Osteocyte (in vitro differentiated cells): ENCODE data around the gene NRG2. TPM values are rescaled to one million over a fixed set of nuclear protein-coding genes. Genes with fewer than 3 reads are reported as not detected.

ENCODE experiments used
- DNase-seq: peaks from one replicate; pipeline ENCODE4 v3.0.0; 2021; ENCODE audit warnings: mixed read lengths; ENCODE audit not compliant: unreplicated experiment; ENCODE audit errors: extremely low spot score
- H3K27ac Mint-ChIP-seq: one replicate; pipeline ENCODE4 v1.8.0; 2021; ENCODE audit warnings: mild to moderate bottlenecking, mixed read lengths; ENCODE audit not compliant: unreplicated experiment
- H3K27me3 Mint-ChIP-seq: one replicate; pipeline ENCODE4 v1.8.0; 2021; ENCODE audit warnings: mixed read lengths; ENCODE audit not compliant: unreplicated experiment
- H3K36me3 Mint-ChIP-seq: one replicate; pipeline ENCODE4 v1.8.0; 2021; ENCODE audit warnings: mixed read lengths; ENCODE audit not compliant: unreplicated experiment
- H3K4me1 Mint-ChIP-seq: one replicate; pipeline ENCODE4 v1.8.0; 2021; ENCODE audit warnings: mixed read lengths; ENCODE audit not compliant: unreplicated experiment
- H3K4me3 Mint-ChIP-seq: one replicate; pipeline ENCODE4 v1.8.0; 2021; ENCODE audit warnings: mild to moderate bottlenecking, moderate library complexity, mixed read lengths; ENCODE audit not compliant: unreplicated experiment
- H3K9me3 Mint-ChIP-seq: one replicate; pipeline ENCODE4 v1.8.0; 2021; ENCODE audit warnings: mixed read lengths; ENCODE audit not compliant: unreplicated experiment
- total RNA-seq: library from RNA; stranded (reverse); gene quantifications from 2 replicates; pipeline ENCODE4 v1.2.1, GENCODE V29; 2021
- TF ChIP-seq, protein P1 (sequence below): fragments of 200-600 bp; sonication (generic); IDR thresholded peaks from 2 replicates; pipeline ENCODE4 v1.5.0; 2021; ENCODE audit warnings: antibody characterized with exemption, mild to moderate bottlenecking, moderate library complexity

Gene NRG2
- total RNA-seq, 1 donor from 2014 or later, result 0.86 TPM

DNA sequence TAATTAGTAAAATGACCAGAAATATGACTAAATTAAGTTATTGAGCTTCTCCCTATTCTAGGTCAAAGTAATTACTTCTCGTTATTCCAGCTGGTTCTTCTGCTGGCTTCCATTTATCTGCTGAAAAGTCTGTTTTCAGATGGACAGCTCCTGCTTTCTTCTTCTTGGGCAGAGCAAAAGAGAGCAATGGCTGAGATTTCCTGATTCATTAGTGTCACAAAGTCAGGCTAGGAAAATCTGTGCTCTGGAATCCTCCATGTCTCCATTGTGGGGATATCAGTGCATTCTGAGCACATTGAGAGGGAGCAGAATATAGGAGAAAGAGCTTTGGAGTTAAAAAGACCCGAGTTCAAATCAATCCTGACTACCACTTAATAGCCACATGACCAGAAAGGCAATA is 33.7 kb upstream of the NRG2 start:
- no peak overlapping the region for H3K4me3 Mint-ChIP-seq
- no peak for DNase-seq
- no peaks in the 10 kb centered on the region for H3K9me3 Mint-ChIP-seq
- TF ChIP-seq, protein P1, sequence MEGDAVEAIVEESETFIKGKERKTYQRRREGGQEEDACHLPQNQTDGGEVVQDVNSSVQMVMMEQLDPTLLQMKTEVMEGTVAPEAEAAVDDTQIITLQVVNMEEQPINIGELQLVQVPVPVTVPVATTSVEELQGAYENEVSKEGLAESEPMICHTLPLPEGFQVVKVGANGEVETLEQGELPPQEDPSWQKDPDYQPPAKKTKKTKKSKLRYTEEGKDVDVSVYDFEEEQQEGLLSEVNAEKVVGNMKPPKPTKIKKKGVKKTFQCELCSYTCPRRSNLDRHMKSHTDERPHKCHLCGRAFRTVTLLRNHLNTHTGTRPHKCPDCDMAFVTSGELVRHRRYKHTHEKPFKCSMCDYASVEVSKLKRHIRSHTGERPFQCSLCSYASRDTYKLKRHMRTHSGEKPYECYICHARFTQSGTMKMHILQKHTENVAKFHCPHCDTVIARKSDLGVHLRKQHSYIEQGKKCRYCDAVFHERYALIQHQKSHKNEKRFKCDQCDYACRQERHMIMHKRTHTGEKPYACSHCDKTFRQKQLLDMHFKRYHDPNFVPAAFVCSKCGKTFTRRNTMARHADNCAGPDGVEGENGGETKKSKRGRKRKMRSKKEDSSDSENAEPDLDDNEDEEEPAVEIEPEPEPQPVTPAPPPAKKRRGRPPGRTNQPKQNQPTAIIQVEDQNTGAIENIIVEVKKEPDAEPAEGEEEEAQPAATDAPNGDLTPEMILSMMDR, result no peak
- no peaks in the 10 kb centered on the region for H3K36me3 Mint-ChIP-seq
- H3K4me1 Mint-ChIP-seq, result no peaks in the 10 kb centered on the region
- peaks cover 61% of the 10 kb centered on the region for H3K27me3 Mint-ChIP-seq
- no peak overlapping the region for H3K27ac Mint-ChIP-seq

DNA sequence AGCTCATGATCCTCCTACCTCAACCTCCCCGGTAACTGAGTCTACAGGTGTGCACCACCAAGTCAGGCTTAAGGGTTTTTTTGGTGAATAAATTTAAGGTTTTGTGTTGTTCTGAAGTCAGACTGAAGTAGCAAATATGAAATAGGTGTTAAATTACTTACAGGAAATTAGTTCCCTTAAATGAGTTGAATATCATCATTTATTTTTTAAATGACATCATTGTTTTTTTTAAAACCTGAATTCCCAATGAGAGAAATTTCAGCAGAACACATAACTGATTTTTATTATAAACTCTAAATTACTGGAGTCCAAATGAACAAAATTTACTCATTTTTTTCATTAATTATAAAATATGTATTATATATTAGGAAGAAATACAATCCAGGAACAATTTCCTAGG is 33.0 kb upstream of the NRG2 start:
- peaks cover 62% of the 10 kb centered on the region for H3K27me3 Mint-ChIP-seq
- no peaks in the 10 kb centered on the region for H3K9me3 Mint-ChIP-seq
- no peak for DNase-seq
- H3K4me3 Mint-ChIP-seq, result no peak overlapping the region
- TF ChIP-seq, protein P1, result no peak
- no peaks in the 10 kb centered on the region for H3K4me1 Mint-ChIP-seq
- H3K36me3 Mint-ChIP-seq, result no peaks in the 10 kb centered on the region
- H3K27ac Mint-ChIP-seq, result no peak overlapping the region

DNA sequence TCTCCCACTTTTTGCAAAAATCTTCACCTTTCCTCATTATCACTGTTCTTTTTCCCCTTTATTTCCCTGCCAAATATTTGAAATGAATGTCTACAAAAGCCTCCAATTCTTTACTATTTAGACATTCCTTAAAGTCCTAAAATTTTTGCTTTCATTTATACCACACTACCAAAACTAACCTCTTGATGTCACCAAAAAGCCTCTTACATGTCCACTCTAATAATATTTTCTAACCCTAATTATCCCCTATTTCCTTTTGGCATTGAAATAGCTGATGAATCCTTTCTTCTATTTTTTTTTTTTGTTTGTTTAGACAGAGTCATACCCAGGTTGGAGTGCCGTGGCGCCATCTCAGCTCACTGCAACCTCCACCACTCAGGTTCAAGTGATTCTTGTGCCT is 32.3 kb upstream of the NRG2 start:
- no peak overlapping the region for H3K27ac Mint-ChIP-seq
- peaks cover 61% of the 10 kb centered on the region for H3K27me3 Mint-ChIP-seq
- H3K36me3 Mint-ChIP-seq, result no peaks in the 10 kb centered on the region
- no peak for DNase-seq
- no peak overlapping the region for H3K4me3 Mint-ChIP-seq
- TF ChIP-seq, protein P1, result peak; percentile 28
- H3K9me3 Mint-ChIP-seq, result no peaks in the 10 kb centered on the region
- no peaks in the 10 kb centered on the region for H3K4me1 Mint-ChIP-seq

DNA sequence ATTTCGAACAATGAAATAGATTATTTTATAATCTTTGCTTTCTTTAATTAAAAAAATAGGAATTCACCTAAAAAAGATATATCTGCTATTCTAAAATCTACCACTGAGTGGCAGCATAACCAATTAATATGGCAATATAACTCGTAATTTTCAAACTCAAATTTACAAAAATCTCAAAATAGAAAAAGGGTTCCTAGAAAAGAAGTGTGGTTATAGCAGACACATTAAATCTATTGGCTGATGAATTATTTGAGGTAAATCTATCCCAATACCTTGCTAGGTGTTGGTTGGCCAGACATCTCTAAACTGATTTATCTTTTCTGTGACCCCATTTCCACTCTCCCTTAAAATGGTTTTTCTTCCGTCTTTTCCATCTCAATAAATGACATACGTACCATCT is 30.2 kb upstream of the NRG2 start:
- Mint-ChIP-seq H3K9me3 (no peaks in the 10 kb centered on the region), H3K27me3 (peaks cover 80% of the 10 kb centered on the region), H3K36me3 (no peaks in the 10 kb centered on the region), H3K4me1 (no peaks in the 10 kb centered on the region), H3K27ac (no peak overlapping the region), H3K4me3 (no peak overlapping the region)
- TF ChIP-seq, protein P1, result peak; percentile 69
- DNase-seq, result no peak

DNA sequence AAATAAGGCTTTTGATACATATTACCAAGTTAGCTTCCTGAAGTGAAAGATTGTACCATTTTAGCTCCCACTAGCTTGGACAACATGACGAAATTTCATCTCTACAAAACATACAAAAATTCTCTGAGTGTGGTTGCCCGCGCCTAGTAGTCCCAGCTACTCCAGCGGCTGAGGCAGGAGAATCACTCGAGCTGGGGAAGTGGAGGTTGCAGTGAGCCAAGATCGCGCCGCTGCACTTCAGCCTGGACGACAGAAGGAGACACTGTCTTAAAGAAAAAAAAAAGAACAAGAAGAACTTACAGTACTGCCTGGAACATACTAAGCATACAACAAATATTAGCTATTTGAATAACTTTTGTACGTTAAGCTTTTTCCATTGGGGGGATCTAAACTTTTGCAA is 29.7 kb upstream of the NRG2 start:
- peaks cover 81% of the 10 kb centered on the region for H3K27me3 Mint-ChIP-seq

More for the DNA sequence above, 29.7 kb upstream of the NRG2 start:
- H3K9me3 Mint-ChIP-seq, result no peaks in the 10 kb centered on the region
- H3K4me3 Mint-ChIP-seq, result no peak overlapping the region
- H3K36me3 Mint-ChIP-seq, result no peaks in the 10 kb centered on the region
- H3K27ac Mint-ChIP-seq, result no peak overlapping the region
- H3K4me1 Mint-ChIP-seq, result no peaks in the 10 kb centered on the region
- DNase-seq, result no peak
- TF ChIP-seq, protein P1, result no peak
